Stomach smooth muscle (tissue), 2 donors: ENCODE data around the gene EHD2.
"Not testable (repeated sequence)": the region's sequence is repeated elsewhere in the genome, so short reads cannot be mapped to it uniquely, and the experiment has no call there.

Experiments used
- H3K27ac ChIP-seq: one replicate; pipeline ENCODE4 v1.7.0; 2013; ENCODE audit warnings: mild to moderate bottlenecking, low read length, inconsistent platforms
- H3K27me3 ChIP-seq, 2 donors: one replicate each; pipeline ENCODE4 v1.7.0; 2013; ENCODE audit warnings: low read length in 2 of 2; ENCODE audit not compliant: insufficient read depth in 2 of 2, control insufficient read depth in 1 of 2
- H3K36me3 ChIP-seq, 2 donors: one replicate each; pipeline ENCODE4 v1.7.0; 2013; ENCODE audit warnings: low read length in 2 of 2; ENCODE audit not compliant: control insufficient read depth in 2 of 2, insufficient read depth in 2 of 2
- H3K4me1 ChIP-seq: one replicate; pipeline ENCODE4 v1.7.0; 2013; ENCODE audit warnings: low read length; ENCODE audit not compliant: control insufficient read depth, insufficient read depth
- H3K4me3 ChIP-seq, 2 donors: one replicate each; pipeline ENCODE4 v1.7.0; 2013; ENCODE audit warnings: low read length in 2 of 2
- H3K9ac ChIP-seq, 2 donors: one replicate each; pipeline ENCODE4 v1.7.0; 2013; ENCODE audit warnings: low read length in 2 of 2, mild to moderate bottlenecking in 1 of 2
- H3K9me3 ChIP-seq, 2 donors: one replicate each; pipeline ENCODE4 v1.7.0; 2013; ENCODE audit warnings: low read length in 2 of 2; ENCODE audit not compliant: control insufficient read depth in 2 of 2
- donor health status: healthy.
- donor health status: Pancreatic carcinoma.

EHD2 gene

GRCh38 chr19:47700934-47701716, 12.1 kb upstream of the EHD2 start:
- peaks cover 0 to 3% of the 10 kb centered on the region in 2 donors for H3K9me3 ChIP-seq
- peaks cover 10 to 17% of the 10 kb centered on the region in 2 donors for H3K36me3 ChIP-seq
- peaks cover 6% of the 10 kb centered on the region for H3K4me1 ChIP-seq
- no peak overlapping the region for H3K9ac ChIP-seq
- H3K27me3 ChIP-seq: no peaks in the 10 kb centered on the region
- H3K4me3 ChIP-seq: no peak overlapping the region
- H3K27ac ChIP-seq: no peak overlapping the region

DNA sequence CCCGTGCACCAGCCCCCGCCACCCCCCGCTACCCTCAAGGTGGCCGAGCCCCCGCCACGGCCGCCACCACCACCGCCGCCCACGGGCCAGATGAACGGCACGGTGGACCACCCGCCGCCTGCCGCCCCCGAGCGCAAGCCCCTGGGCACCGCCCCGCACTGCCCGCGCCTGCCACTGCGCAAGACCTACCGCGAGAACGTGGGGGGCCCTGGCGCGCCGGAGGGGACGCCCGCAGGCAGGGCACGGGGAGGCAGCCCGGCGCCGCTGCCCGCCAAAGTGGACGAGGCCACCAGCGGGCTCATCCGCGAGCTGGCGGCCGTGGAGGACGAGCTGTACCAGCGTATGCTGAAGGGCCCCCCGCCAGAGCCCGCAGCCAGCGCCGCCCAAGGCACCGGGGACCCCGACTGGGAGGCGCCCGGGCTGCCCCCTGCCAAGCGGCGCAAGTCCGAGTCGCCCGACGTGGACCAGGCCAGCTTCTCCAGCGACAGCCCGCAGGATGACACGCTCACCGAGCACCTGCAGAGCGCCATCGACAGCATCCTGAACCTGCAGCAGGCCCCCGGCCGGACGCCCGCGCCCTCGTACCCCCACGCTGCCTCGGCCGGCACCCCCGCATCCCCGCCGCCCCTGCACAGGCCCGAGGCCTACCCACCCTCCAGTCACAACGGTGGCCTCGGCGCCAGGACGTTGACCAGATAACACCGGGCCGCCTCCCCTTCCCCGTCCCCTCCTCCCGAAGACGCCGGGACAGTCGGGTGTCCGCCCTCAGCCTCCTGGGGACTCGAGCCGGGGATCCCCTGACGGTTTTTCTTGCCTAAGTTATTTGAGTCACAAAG, 11.3 kb upstream of the EHD2 start:
- Histone ChIP-seq H3K9me3 (peaks cover 0 to 3% of the 10 kb centered on the region in 2 donors), H3K27me3 (no peaks in the 10 kb centered on the region), H3K4me3 (no peak overlapping the region), H3K4me1 (peaks cover 6% of the 10 kb centered on the region), H3K36me3 (peaks cover 10 to 17% of the 10 kb centered on the region in 2 donors), H3K27ac (no peak overlapping the region), H3K9ac (no peak overlapping the region)

DNA sequence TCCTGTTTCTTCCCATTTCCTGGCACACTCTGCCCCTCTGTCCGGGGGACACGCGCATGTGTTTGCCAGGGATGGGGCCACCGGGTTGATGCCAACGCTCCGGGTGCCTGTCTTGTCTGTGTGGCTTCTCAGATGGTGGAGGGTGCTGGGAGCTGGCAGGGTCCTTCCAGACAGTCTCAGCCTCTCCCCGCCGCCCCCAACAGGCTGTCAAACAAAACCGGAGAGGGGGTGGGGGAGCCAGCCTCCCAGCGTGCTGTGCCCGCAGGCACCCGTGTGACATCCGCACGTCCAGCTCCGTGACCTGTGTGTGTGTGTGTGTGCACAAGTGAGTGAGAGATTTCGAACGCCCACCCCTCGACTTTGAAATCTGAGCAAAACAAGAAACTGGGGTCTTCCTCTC, 10.6 kb upstream of the EHD2 start:
- Histone ChIP-seq H3K27ac (no peak overlapping the region), H3K4me1 (peaks cover 9% of the 10 kb centered on the region), H3K9me3 (peaks cover 0 to 3% of the 10 kb centered on the region in 2 donors), H3K36me3 (peaks cover 10 to 17% of the 10 kb centered on the region in 2 donors), H3K27me3 (no peaks in the 10 kb centered on the region), H3K4me3 (no peak overlapping the region), H3K9ac (no peak overlapping the region)

GRCh38 chr19:47703301-47703700, 9.9 kb upstream of the EHD2 start:
- Histone ChIP-seq H3K9ac (no peak overlapping the region), H3K4me1 (peaks cover 9% of the 10 kb centered on the region), H3K4me3 (no peak overlapping the region), H3K27me3 (no peaks in the 10 kb centered on the region), H3K27ac (peak overlapping the region; percentile 18), H3K36me3 (peaks cover 10 to 17% of the 10 kb centered on the region in 2 donors), H3K9me3 (peaks cover 0 to 3% of the 10 kb centered on the region in 2 donors)

- H3K9ac ChIP-seq: no peak overlapping the region
- H3K36me3 ChIP-seq: peaks cover 6 to 12% of the 10 kb centered on the region in 2 donors
- peak overlapping the region; percentile 18 for H3K27ac ChIP-seq
These were observed 9.2 kb upstream of the EHD2 start for GRCh38 chr19:47704024-47704423.

GRCh38 chr19:47704656-47705055, 8.6 kb upstream of the EHD2 start:
- Histone ChIP-seq H3K27me3 (no peaks in the 10 kb centered on the region), H3K4me1 (peaks cover 9% of the 10 kb centered on the region), H3K27ac (no peak overlapping the region), H3K4me3 (no peak overlapping the region), H3K9me3 (peaks cover 0 to 3% of the 10 kb centered on the region in 2 donors), H3K36me3 (peaks cover 5% of the 10 kb centered on the region in 2 donors), H3K9ac (no peak overlapping the region)

More at GRCh38 chr19:47704024-47704423, 9.2 kb upstream of the EHD2 start:
- H3K4me3 ChIP-seq: no peak overlapping the region
- H3K9me3 ChIP-seq: peaks cover 0 to 3% of the 10 kb centered on the region in 2 donors
- H3K27me3 ChIP-seq: no peaks in the 10 kb centered on the region
- H3K4me1 ChIP-seq: peaks cover 9% of the 10 kb centered on the region

DNA sequence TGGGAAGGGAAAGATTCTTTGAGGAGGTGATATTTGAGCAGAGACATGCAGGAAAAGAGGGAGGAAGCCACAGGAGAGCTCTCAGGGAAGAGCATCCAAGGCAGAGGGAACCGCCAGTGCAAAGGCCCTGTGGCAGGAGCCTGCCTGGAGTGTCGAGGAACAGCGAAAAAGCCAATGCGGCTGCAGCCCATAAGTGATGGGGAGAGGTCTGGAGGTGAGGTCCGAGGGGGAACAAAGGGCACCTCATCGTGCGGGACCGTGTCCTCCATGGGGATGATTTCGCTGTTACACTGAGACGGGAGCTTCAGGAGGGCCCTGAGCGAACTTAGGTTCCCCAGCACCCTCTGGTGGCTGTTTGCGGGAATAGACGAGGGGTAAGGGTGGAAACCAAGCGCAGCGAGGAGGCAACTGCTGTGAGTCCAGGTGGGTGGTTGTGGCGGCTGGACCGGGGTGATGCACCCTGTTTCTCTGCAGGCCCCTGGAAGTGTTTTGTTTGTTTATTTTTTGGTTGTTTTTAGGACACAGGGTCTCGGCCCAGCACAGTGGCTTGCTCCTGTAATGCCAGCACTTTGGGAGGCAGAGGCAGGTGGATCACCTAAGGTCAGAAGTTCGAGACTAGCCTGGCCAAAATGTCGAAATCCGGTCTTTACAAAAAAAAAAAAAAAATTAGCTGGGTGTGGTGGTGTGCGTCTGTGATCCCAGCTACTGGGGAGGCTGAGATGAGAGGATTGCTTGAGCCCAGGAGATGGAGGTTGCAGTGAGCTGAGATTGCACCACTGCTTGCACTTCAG, 5.9 kb upstream of the EHD2 start:
- Histone ChIP-seq H3K4me3 (peak overlapping the region in 1 of 2 donors; percentile 15), H3K36me3 (peaks cover 0 to 2% of the 10 kb centered on the region in 2 donors), H3K4me1 (peaks cover 9% of the 10 kb centered on the region), H3K9me3 (peaks cover 0 to 3% of the 10 kb centered on the region in 2 donors), H3K9ac (no peak overlapping the region), H3K27me3 (no peaks in the 10 kb centered on the region), H3K27ac (no peak overlapping the region)

DNA sequence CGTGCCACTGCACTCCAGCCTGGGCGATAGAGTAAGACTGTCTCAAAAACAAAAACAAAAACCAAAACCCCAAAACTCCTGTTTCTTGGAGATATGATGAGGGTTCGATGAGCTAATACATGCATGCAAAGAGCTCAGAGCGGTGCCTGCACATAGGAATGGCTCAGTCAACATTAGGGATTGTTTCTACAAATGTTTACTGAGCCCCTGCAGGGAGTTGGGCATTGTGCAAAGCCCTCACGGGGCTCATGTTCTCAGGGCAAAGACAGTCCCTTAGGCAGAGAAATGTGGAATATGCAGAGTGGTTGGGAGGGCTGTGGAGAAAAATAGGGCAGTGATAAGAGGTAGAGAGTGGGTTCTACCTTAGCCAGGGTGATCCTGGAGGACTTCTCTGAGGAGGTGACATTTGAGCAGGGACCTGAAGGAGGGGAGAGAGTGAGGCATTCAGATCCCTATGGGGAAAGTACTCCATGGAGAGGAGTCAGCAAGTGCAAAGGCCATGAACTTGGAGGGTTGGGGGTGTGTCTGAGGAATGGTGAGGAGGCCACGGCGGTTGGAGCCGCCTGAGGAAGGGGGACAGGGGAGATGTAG, 1.5 kb upstream of the EHD2 start:
- no peak overlapping the region for H3K4me3 ChIP-seq
- no peaks in the 10 kb centered on the region for H3K27me3 ChIP-seq
- H3K9ac ChIP-seq: no peak overlapping the region
- no peaks in the 10 kb centered on the region for H3K9me3 ChIP-seq
- H3K36me3 ChIP-seq: peaks cover 5 to 10% of the 10 kb centered on the region in 2 donors
- H3K4me1 ChIP-seq: peaks cover 24% of the 10 kb centered on the region
- no peak overlapping the region for H3K27ac ChIP-seq

- peak overlapping the region in 1 of 2 donors; percentile 93 for H3K9ac ChIP-seq
- H3K4me3 ChIP-seq: peak overlapping the region; percentile 83 to 89
- H3K27me3 ChIP-seq: no peaks in the 10 kb centered on the region
- peaks cover 46% of the 10 kb centered on the region for H3K4me1 ChIP-seq
- peaks cover 7 to 17% of the 10 kb centered on the region in 2 donors for H3K36me3 ChIP-seq
- no peaks in the 10 kb centered on the region for H3K9me3 ChIP-seq
- peak overlapping the region; percentile 79 for H3K27ac ChIP-seq
These were observed 1.1 kb downstream of the EHD2 start for GRCh38 chr19:47714339-47714738.

DNA sequence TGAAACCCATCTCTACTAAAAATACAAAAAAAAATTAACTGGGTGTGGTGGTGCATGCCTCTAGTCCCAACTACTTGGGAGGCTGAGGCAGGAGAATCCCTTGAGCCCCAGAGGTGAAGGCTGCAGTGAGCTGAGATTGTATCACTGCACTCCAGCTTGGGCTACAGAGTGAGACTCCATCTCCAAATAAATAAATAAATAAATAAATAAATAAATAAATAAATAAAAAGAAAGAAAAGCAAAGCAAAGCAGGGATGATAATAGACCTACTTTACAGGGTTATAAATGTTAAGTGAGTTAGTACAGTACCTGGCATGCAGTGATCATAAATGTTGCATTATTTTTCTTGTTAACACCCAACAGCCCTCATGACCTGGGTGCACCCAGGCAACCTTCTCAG, 1.6 kb downstream of the EHD2 start:
- not testable (repeated sequence) for H3K27me3 ChIP-seq, H3K9ac ChIP-seq, H3K9me3 ChIP-seq, H3K27ac ChIP-seq
- Histone ChIP-seq H3K4me1 (peaks cover 51% of the 10 kb centered on the region), H3K4me3 (peak overlapping the region; percentile 83 to 89), H3K36me3 (peaks cover 7 to 17% of the 10 kb centered on the region in 2 donors)
